Measurements from ENCODE around the gene OSM. TPM values are rescaled to one million over a fixed set of nuclear protein-coding genes. Genes with fewer than 3 reads are reported as not detected.

Gene OSM
- total RNA-seq, 5 donors from 2014 or later (not counting 1 experiment from before 2014, with no cell fraction given) = 5.9 to 16.5 (median 7.4) TPM

- H3K9me3 Mint-ChIP-seq = no peaks in the 10 kb centered on the region
- peaks cover 0 to 21% of the 10 kb centered on the region in 2 experiments for H3K4me1 ChIP-seq (ENCODE audit: control insufficient read depth in 1 of 2, extremely low read depth in 1 of 2, insufficient read depth in 2 of 2, low read length in 2 of 2)
- ChIA-PET POLR2A (no interaction called here), CTCF (no interaction called here)
- 90% methylated on average over 10 of the region's 10 CpGs for WGBS (ENCODE audit: insufficient coverage)
- ATAC-seq (replicated peaks in 1 of 4) (no peak), DNase-seq (no peak)
- no peaks in the 10 kb centered on the region for H3K36me3 ChIP-seq (ENCODE audit: control insufficient read depth in 2 of 2, extremely low read depth in 1 of 2, insufficient read depth in 1 of 2, low read length in 1 of 2)
- no peak overlapping the region for H3K27ac Mint-ChIP-seq
- H3K36me3 Mint-ChIP-seq = no peaks in the 10 kb centered on the region
- no peaks in the 10 kb centered on the region for H3K9me3 ChIP-seq
- H3K27ac ChIP-seq (ENCODE audit: low read length) = no peak overlapping the region
- H3K27me3 Mint-ChIP-seq = peaks cover 3 to 12% of the 10 kb centered on the region in 2 donors
- H3K4me3 ChIP-seq (ENCODE audit: control insufficient read depth in 1 of 2, extremely low read depth in 1 of 2, low read length in 1 of 2) = no peak overlapping the region
- no peak overlapping the region for H3K4me3 Mint-ChIP-seq
- H3K27me3 ChIP-seq (replicated peaks in 1 of 2; ENCODE audit: control insufficient read depth in 2 of 2, extremely low read depth in 1 of 2, insufficient read depth in 2 of 2, low read length in 1 of 2) = peaks cover 0 to 30% of the 10 kb centered on the region in 2 experiments
- H3K4me1 Mint-ChIP-seq = peaks cover 12 to 26% (median 25%) of the 10 kb centered on the region in 3 donors
Measured at GRCh38 chr22:30251711-30252110, 14.9 kb downstream of the OSM start.

GRCh38 chr22:30250661-30251267 lies 15.9 kb downstream of the OSM start:
- ChIA-PET POLR2A (interaction anchor here (0.6 to 0.7 kb wide), 3 partner anchors 87 to 896 kb away, joined by 3 to 4 read pairs (median 3); no protein-coding TSS in a partner anchor), CTCF (no interaction called here)
- H3K4me1 Mint-ChIP-seq = peaks cover 17 to 36% (median 31%) of the 10 kb centered on the region in 3 donors
- peaks cover 3 to 12% of the 10 kb centered on the region in 2 donors for H3K27me3 Mint-ChIP-seq
- H3K4me3 Mint-ChIP-seq = no peak overlapping the region
- no peaks in the 10 kb centered on the region for H3K36me3 Mint-ChIP-seq
- H3K4me1 ChIP-seq (ENCODE audit: control insufficient read depth in 1 of 2, extremely low read depth in 1 of 2, insufficient read depth in 2 of 2, low read length in 2 of 2) = peaks cover 0 to 27% of the 10 kb centered on the region in 2 experiments
- no peak overlapping the region for H3K27ac Mint-ChIP-seq
- H3K27ac ChIP-seq (ENCODE audit: low read length) = no peak overlapping the region
- H3K9me3 Mint-ChIP-seq = no peaks in the 10 kb centered on the region
- ATAC-seq (replicated peaks in 1 of 4) (no peak), DNase-seq (no peak)
- peaks cover 0 to 28% of the 10 kb centered on the region in 2 experiments for H3K27me3 ChIP-seq (replicated peaks in 1 of 2; ENCODE audit: control insufficient read depth in 2 of 2, extremely low read depth in 1 of 2, insufficient read depth in 2 of 2, low read length in 1 of 2)
- 60% methylated on average over 1 of the region's 12 CpGs for WGBS (ENCODE audit: insufficient coverage)
- no peaks in the 10 kb centered on the region for H3K9me3 ChIP-seq
- no peaks in the 10 kb centered on the region for H3K36me3 ChIP-seq (ENCODE audit: control insufficient read depth in 2 of 2, extremely low read depth in 1 of 2, insufficient read depth in 1 of 2, low read length in 1 of 2)
- no peak overlapping the region for H3K4me3 ChIP-seq (ENCODE audit: control insufficient read depth in 1 of 2, extremely low read depth in 1 of 2, low read length in 1 of 2)

GRCh38 chr22:30250039-30250565 lies 16.5 kb downstream of the OSM start:
- peaks cover 0 to 35% of the 10 kb centered on the region in 2 experiments for H3K27me3 ChIP-seq (replicated peaks in 1 of 2; ENCODE audit: control insufficient read depth in 2 of 2, extremely low read depth in 1 of 2, insufficient read depth in 2 of 2, low read length in 1 of 2)
- H3K4me1 ChIP-seq (ENCODE audit: control insufficient read depth in 1 of 2, extremely low read depth in 1 of 2, insufficient read depth in 2 of 2, low read length in 2 of 2) = peaks cover 0 to 33% of the 10 kb centered on the region in 2 experiments
- no peaks in the 10 kb centered on the region for H3K9me3 ChIP-seq
- POLR2A ChIA-PET = interaction anchor here (0.6 kb wide), 2 partner anchors 262 to 896 kb away, joined by 3 to 4 read pairs; no protein-coding TSS in a partner anchor
- no peak overlapping the region for H3K4me3 Mint-ChIP-seq
- no peak overlapping the region for H3K4me3 ChIP-seq (ENCODE audit: control insufficient read depth in 1 of 2, extremely low read depth in 1 of 2, low read length in 1 of 2)
- no peaks in the 10 kb centered on the region for H3K9me3 Mint-ChIP-seq
- CTCF ChIA-PET = no interaction called here
- no peaks in the 10 kb centered on the region for H3K36me3 Mint-ChIP-seq
- no peak overlapping the region for H3K27ac ChIP-seq (ENCODE audit: low read length)
- no peak for ATAC-seq (replicated peaks in 1 of 4)
- no peaks in the 10 kb centered on the region for H3K36me3 ChIP-seq (ENCODE audit: control insufficient read depth in 2 of 2, extremely low read depth in 1 of 2, insufficient read depth in 1 of 2, low read length in 1 of 2)
- H3K27ac Mint-ChIP-seq = no peak overlapping the region
- WGBS (ENCODE audit: insufficient coverage) = 100% methylated on average over 1 of the region's 3 CpGs
- peaks cover 20 to 43% (median 36%) of the 10 kb centered on the region in 3 donors for H3K4me1 Mint-ChIP-seq
- peaks cover 3 to 12% of the 10 kb centered on the region in 2 donors for H3K27me3 Mint-ChIP-seq
- DNase-seq = no peak

- Histone ChIP-seq H3K4me1 (ENCODE audit: control insufficient read depth in 1 of 2, extremely low read depth in 1 of 2, insufficient read depth in 2 of 2, low read length in 2 of 2) (peaks cover 0 to 40% of the 10 kb centered on the region in 2 experiments), H3K9me3 (no peaks in the 10 kb centered on the region), H3K36me3 (ENCODE audit: control insufficient read depth in 2 of 2, extremely low read depth in 1 of 2, insufficient read depth in 1 of 2, low read length in 1 of 2) (no peaks in the 10 kb centered on the region), H3K4me3 (ENCODE audit: control insufficient read depth in 1 of 2, extremely low read depth in 1 of 2, low read length in 1 of 2) (no peak overlapping the region), H3K27ac (ENCODE audit: low read length) (no peak overlapping the region), H3K27me3 (replicated peaks in 1 of 2; ENCODE audit: control insufficient read depth in 2 of 2, extremely low read depth in 1 of 2, insufficient read depth in 2 of 2, low read length in 1 of 2) (peaks cover 0 to 42% of the 10 kb centered on the region in 2 experiments)
- H3K9me3 Mint-ChIP-seq = no peaks in the 10 kb centered on the region
- no peak overlapping the region for H3K27ac Mint-ChIP-seq
- H3K4me1 Mint-ChIP-seq = peaks cover 20 to 44% (median 43%) of the 10 kb centered on the region in 3 donors
- H3K36me3 Mint-ChIP-seq = no peaks in the 10 kb centered on the region
- H3K4me3 Mint-ChIP-seq = no peak overlapping the region
- POLR2A ChIA-PET = no interaction called here
- no peak for ATAC-seq (replicated peaks in 1 of 4)
- DNase-seq = no peak
- CTCF ChIA-PET = no interaction called here
- H3K27me3 Mint-ChIP-seq = peaks cover 3 to 12% of the 10 kb centered on the region in 2 donors
- 94% methylated on average over 19 of the region's 27 CpGs for WGBS (ENCODE audit: insufficient coverage)
Measured at GRCh38 chr22:30249049-30250038, 17.3 kb downstream of the OSM start.

GRCh38 chr22:30248484-30248883 lies 18.2 kb downstream of the OSM start:
- Histone ChIP-seq H3K36me3 (ENCODE audit: control insufficient read depth in 2 of 2, extremely low read depth in 1 of 2, insufficient read depth in 1 of 2, low read length in 1 of 2) (no peaks in the 10 kb centered on the region), H3K27me3 (replicated peaks in 1 of 2; ENCODE audit: control insufficient read depth in 2 of 2, extremely low read depth in 1 of 2, insufficient read depth in 2 of 2, low read length in 1 of 2) (peaks cover 0 to 45% of the 10 kb centered on the region in 2 experiments), H3K27ac (ENCODE audit: low read length) (no peak overlapping the region), H3K9me3 (no peaks in the 10 kb centered on the region), H3K4me1 (ENCODE audit: control insufficient read depth in 1 of 2, extremely low read depth in 1 of 2, insufficient read depth in 2 of 2, low read length in 2 of 2) (peaks cover 0 to 43% of the 10 kb centered on the region in 2 experiments), H3K4me3 (ENCODE audit: control insufficient read depth in 1 of 2, extremely low read depth in 1 of 2, low read length in 1 of 2) (no peak overlapping the region)
- H3K9me3 Mint-ChIP-seq = no peaks in the 10 kb centered on the region
- peak overlapping the region; percentile 15 to 29 (median 17) for H3K4me3 Mint-ChIP-seq
- H3K36me3 Mint-ChIP-seq = no peaks in the 10 kb centered on the region
- peaks cover 26 to 52% (median 43%) of the 10 kb centered on the region in 3 donors for H3K4me1 Mint-ChIP-seq
- ATAC-seq (replicated peaks in 1 of 4) = no peak
- H3K27ac Mint-ChIP-seq = no peak overlapping the region
- DNase-seq = no peak
- CTCF ChIA-PET = no interaction called here
- peaks cover 3 to 12% of the 10 kb centered on the region in 2 donors for H3K27me3 Mint-ChIP-seq
- 71% methylated on average over 6 of the region's 6 CpGs for whole genome bisulfite sequencing (ENCODE audit: insufficient coverage)
- POLR2A ChIA-PET = no interaction called here

- Histone ChIP-seq H3K4me1 (ENCODE audit: control insufficient read depth in 1 of 2, extremely low read depth in 1 of 2, insufficient read depth in 2 of 2, low read length in 2 of 2) (peaks cover 0 to 43% of the 10 kb centered on the region in 2 experiments), H3K27ac (ENCODE audit: low read length) (no peak overlapping the region), H3K27me3 (replicated peaks in 1 of 2; ENCODE audit: control insufficient read depth in 2 of 2, extremely low read depth in 1 of 2, insufficient read depth in 2 of 2, low read length in 1 of 2) (peaks cover 0 to 47% of the 10 kb centered on the region in 2 experiments), H3K9me3 (no peaks in the 10 kb centered on the region), H3K36me3 (ENCODE audit: control insufficient read depth in 2 of 2, extremely low read depth in 1 of 2, insufficient read depth in 1 of 2, low read length in 1 of 2) (no peaks in the 10 kb centered on the region), H3K4me3 (ENCODE audit: control insufficient read depth in 1 of 2, extremely low read depth in 1 of 2, low read length in 1 of 2) (no peak overlapping the region)
- CTCF ChIA-PET = no interaction called here
- Mint-ChIP-seq H3K27me3 (peaks cover 3 to 12% of the 10 kb centered on the region in 2 donors), H3K9me3 (no peaks in the 10 kb centered on the region), H3K27ac (no peak overlapping the region), H3K4me3 (peak overlapping the region in 1 of 3 donors; percentile 15), H3K36me3 (no peaks in the 10 kb centered on the region), H3K4me1 (peaks cover 26 to 53% (median 41%) of the 10 kb centered on the region in 3 donors)
- POLR2A ChIA-PET = no interaction called here
- WGBS (ENCODE audit: insufficient coverage) = 65% methylated on average over 11 of the region's 12 CpGs
- DNase-seq (no peak), ATAC-seq (replicated peaks in 1 of 4) (no peak)
Measured at GRCh38 chr22:30247974-30248373, 18.7 kb downstream of the OSM start.
